Memory B cell (primary cell): ENCODE measurements around the gene RPUSD2.
A peak's percentile ranks its signal among the peaks of the same experiment; 100 is the strongest.

ENCODE experiments used
- ATAC-seq: fragments of 150-1000 bp; cut with Tn5 transposase; 2 replicates; pipeline ENCODE4 v1.10.0; 2021; ENCODE audit warnings: low read depth, mild to moderate bottlenecking, moderate library complexity
- DNase-seq, 2 donors: peaks; one replicate each; pipeline ENCODE4 v3.0.0; 2022; ENCODE audit warnings: low spot score in 2 of 2
- H3K27ac Mint-ChIP-seq: one replicate; pipeline ENCODE4 v1.8.0; 2022; ENCODE audit warnings: mild to moderate bottlenecking, moderate library complexity, mixed read lengths
- H3K27me3 Mint-ChIP-seq: one replicate; pipeline ENCODE4 v1.8.0; 2022; ENCODE audit warnings: mixed read lengths
- H3K36me3 Mint-ChIP-seq: one replicate; pipeline ENCODE4 v1.8.0; 2022; ENCODE audit warnings: mild to moderate bottlenecking, mixed read lengths
- H3K4me1 Mint-ChIP-seq: one replicate; pipeline ENCODE4 v1.8.0; 2022; ENCODE audit warnings: mixed read lengths
- H3K4me3 Mint-ChIP-seq: one replicate; pipeline ENCODE4 v1.8.0; 2022; ENCODE audit warnings: mild to moderate bottlenecking, moderate library complexity, mixed read lengths
- H3K9me3 Mint-ChIP-seq: one replicate; pipeline ENCODE4 v1.8.0; 2022; ENCODE audit warnings: mixed read lengths

Gene RPUSD2

GRCh38 chr15:40582726-40583246, 13.7 kb downstream of the RPUSD2 start:
- H3K27me3 Mint-ChIP-seq = peaks cover 2% of the 10 kb centered on the region
- no peak overlapping the region for H3K27ac Mint-ChIP-seq
- H3K9me3 Mint-ChIP-seq = no peaks in the 10 kb centered on the region
- H3K36me3 Mint-ChIP-seq = no peaks in the 10 kb centered on the region
- H3K4me1 Mint-ChIP-seq = no peaks in the 10 kb centered on the region
- H3K4me3 Mint-ChIP-seq = no peak overlapping the region
- DNase-seq = no peak
- ATAC-seq = no peak

DNA sequence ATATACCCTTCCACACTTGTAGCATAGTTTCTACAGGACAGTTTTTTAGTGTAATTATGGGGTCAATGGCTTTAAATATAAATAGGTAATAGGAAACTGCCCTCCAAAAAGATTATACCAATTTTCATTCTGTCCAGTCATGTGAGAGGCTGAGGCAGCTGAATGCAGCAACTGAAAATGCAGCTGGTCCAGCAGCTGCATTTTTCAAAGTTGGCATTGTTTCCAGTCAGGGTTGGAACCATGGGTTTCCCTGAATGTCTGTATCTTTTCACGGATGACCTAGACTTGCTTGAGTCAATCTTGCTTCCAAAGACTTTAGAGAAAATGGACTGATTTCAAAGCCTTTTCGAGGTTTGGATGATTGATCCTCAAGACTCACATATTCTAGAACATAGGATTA, 15.1 kb downstream of the RPUSD2 start:
- H3K9me3 Mint-ChIP-seq = no peaks in the 10 kb centered on the region
- no peak overlapping the region for H3K27ac Mint-ChIP-seq
- DNase-seq (no peak), ATAC-seq (no peak)
- no peaks in the 10 kb centered on the region for H3K4me1 Mint-ChIP-seq
- no peaks in the 10 kb centered on the region for H3K36me3 Mint-ChIP-seq
- H3K27me3 Mint-ChIP-seq = peaks cover 2% of the 10 kb centered on the region
- H3K4me3 Mint-ChIP-seq = no peak overlapping the region

DNA sequence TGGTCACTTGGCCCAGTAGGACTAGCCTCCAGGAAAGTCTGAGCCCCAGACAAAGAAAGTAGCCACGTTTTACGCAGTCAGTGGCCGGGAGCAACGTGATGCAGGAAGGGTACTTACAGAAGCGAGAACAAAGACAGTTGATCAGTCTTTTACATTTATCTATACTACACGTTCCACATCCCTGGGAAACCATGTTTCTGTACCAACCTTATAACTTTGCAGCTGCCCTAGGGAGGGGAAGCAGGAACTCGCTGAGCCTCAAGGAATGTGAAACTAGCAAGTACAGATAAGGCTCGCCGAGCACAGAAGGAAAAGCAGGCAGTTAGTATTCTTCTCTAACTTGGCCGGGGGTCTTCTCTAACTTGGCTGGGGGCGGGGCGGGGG, 21.6 kb downstream of the RPUSD2 start:
- ATAC-seq = no peak
- H3K4me1 Mint-ChIP-seq = peaks cover 12% of the 10 kb centered on the region
- H3K27me3 Mint-ChIP-seq = peaks cover 2% of the 10 kb centered on the region
- DNase-seq = no peak
- peak overlapping the region; percentile 85 for H3K4me3 Mint-ChIP-seq
- no peak overlapping the region for H3K27ac Mint-ChIP-seq
- H3K36me3 Mint-ChIP-seq = no peaks in the 10 kb centered on the region
- no peaks in the 10 kb centered on the region for H3K9me3 Mint-ChIP-seq

DNA sequence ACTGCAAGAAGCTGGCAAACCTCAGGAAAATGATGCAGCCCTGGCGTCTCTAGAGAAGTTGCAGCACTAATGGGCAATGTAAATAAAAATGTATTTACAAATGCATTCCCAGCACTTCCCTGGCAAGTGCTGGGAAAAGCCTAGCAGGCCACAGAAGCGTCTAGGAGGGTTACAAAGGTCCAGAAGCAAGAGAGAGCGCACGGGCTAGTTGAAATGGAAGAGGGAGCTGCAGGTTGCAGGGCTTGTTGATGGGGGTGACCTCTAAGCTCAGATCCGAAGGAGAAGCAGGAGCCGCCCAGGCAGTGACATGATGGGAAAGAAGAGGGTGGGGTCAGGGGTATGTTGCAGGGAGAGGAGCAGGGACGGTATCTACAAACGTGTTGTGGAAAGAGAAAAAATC, 22.3 kb downstream of the RPUSD2 start:
- Mint-ChIP-seq H3K27ac (no peak overlapping the region), H3K27me3 (peaks cover 2% of the 10 kb centered on the region), H3K36me3 (no peaks in the 10 kb centered on the region), H3K9me3 (no peaks in the 10 kb centered on the region), H3K4me1 (peaks cover 12% of the 10 kb centered on the region), H3K4me3 (no peak overlapping the region)
- DNase-seq = no peak
- no peak for ATAC-seq

DNA sequence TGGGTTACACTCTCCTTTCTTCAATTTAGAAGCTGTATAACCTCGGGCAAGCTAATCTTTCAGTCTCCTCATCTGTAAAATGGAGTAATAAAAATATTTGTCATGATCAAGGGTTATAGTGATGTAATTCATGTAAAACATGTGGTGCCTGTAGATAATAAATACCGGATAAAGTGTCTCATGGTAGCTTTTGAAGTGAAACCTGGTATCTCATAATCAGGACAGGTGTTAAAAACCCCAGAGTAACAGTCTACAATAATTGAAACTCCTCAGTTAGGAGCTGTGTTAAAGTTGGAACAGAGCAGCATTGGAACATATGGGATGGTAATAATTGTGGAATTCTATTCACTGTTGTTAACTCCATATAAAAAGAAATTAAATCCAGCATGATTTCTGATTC, 24.1 kb downstream of the RPUSD2 start:
- H3K9me3 Mint-ChIP-seq = no peaks in the 10 kb centered on the region
- H3K27me3 Mint-ChIP-seq = peaks cover 2% of the 10 kb centered on the region
- peak overlapping the region; percentile 19 for H3K27ac Mint-ChIP-seq
- no peaks in the 10 kb centered on the region for H3K36me3 Mint-ChIP-seq
- H3K4me3 Mint-ChIP-seq = no peak overlapping the region
- ATAC-seq = no peak
- peaks cover 12% of the 10 kb centered on the region for H3K4me1 Mint-ChIP-seq
- no peak for DNase-seq

- Mint-ChIP-seq H3K36me3 (no peaks in the 10 kb centered on the region), H3K4me3 (peak within 1 kb of the TSS; percentile 98), H3K4me1 (peaks cover 12% of the 10 kb centered on the region)
Measured at GRCh38 chr15:40593588-40594428, 24.7 kb downstream of the RPUSD2 start, which contains the start of gene KNL1. KNL1 (plus strand) TSS chr15:40594249; CDS start chr15:40602932, 8,683 bp downstream.

GRCh38 chr15:40594429-40594836, 25.3 kb downstream of the RPUSD2 start:
- H3K27ac Mint-ChIP-seq = peak overlapping the region; percentile 99
- no peaks in the 10 kb centered on the region for H3K36me3 Mint-ChIP-seq
- H3K4me3 Mint-ChIP-seq = peak overlapping the region; percentile 98
- DNase-seq (no peak), ATAC-seq (peak; percentile 41)
- peaks cover 2% of the 10 kb centered on the region for H3K27me3 Mint-ChIP-seq
- H3K4me1 Mint-ChIP-seq = peaks cover 12% of the 10 kb centered on the region
- no peaks in the 10 kb centered on the region for H3K9me3 Mint-ChIP-seq

More at GRCh38 chr15:40593588-40594428, 24.7 kb downstream of the RPUSD2 start, which contains the start of gene KNL1:
- no peaks in the 10 kb centered on the region for H3K9me3 Mint-ChIP-seq
- H3K27ac Mint-ChIP-seq = peak within 1 kb of the TSS; percentile 99
- peak; percentile 86 to 89 for DNase-seq
- ATAC-seq = peak; percentile 81
- peaks cover 2% of the 10 kb centered on the region for H3K27me3 Mint-ChIP-seq

GRCh38 chr15:40595219-40595618, 26.1 kb downstream of the RPUSD2 start:
- Mint-ChIP-seq H3K36me3 (no peaks in the 10 kb centered on the region), H3K4me1 (peaks cover 9% of the 10 kb centered on the region), H3K9me3 (no peaks in the 10 kb centered on the region), H3K27ac (no peak overlapping the region), H3K27me3 (peaks cover 2% of the 10 kb centered on the region), H3K4me3 (peak overlapping the region; percentile 98)
- no peak for DNase-seq
- ATAC-seq = no peak

DNA sequence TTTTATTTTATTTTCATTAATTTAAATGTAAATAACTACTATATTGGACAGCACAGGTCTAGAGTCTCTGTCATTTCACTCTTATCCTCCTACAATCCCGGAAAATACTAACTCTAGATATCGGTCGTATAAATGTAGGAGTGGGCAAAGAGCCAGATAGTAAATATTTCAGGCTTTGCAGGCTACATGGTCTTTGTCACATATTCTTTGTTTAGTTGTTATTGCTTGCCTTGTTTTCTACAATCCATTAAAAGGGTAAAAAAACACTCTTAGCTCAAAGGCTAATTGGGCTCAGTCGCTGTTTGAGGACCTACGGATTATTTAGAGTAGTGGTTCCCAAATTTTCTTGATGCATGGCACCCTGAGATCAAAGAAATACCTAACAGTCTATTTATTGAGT, 26.7 kb downstream of the RPUSD2 start:
- ATAC-seq = no peak
- no peaks in the 10 kb centered on the region for H3K9me3 Mint-ChIP-seq
- peaks cover 2% of the 10 kb centered on the region for H3K27me3 Mint-ChIP-seq
- no peak for DNase-seq
- H3K4me3 Mint-ChIP-seq = no peak overlapping the region
- no peak overlapping the region for H3K27ac Mint-ChIP-seq
- H3K36me3 Mint-ChIP-seq = no peaks in the 10 kb centered on the region
- H3K4me1 Mint-ChIP-seq = peaks cover 9% of the 10 kb centered on the region

DNA sequence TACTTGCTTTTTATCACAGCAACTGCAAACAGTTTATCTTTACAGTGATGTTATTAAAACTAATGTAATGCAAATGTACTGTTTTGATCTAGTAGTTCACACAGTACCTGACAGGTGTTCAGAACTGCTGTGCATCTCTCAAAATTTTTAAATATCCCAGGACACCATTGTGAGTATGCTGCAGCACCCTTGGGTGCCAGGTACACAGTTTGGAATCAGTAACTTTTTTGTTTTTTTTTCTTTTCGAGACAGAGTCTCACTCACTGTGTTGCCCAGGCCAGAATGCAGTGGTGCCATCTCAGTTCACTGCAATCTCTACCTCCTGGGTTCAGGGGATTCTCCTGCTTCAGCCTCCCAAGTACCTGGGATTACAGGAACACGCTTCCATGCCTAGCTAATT, 27.9 kb downstream of the RPUSD2 start:
- Mint-ChIP-seq H3K27ac (no peak overlapping the region), H3K36me3 (no peaks in the 10 kb centered on the region), H3K9me3 (no peaks in the 10 kb centered on the region), H3K4me3 (no peak overlapping the region), H3K4me1 (peaks cover 9% of the 10 kb centered on the region), H3K27me3 (peaks cover 2% of the 10 kb centered on the region)
- no peak for DNase-seq
- ATAC-seq = no peak

DNA sequence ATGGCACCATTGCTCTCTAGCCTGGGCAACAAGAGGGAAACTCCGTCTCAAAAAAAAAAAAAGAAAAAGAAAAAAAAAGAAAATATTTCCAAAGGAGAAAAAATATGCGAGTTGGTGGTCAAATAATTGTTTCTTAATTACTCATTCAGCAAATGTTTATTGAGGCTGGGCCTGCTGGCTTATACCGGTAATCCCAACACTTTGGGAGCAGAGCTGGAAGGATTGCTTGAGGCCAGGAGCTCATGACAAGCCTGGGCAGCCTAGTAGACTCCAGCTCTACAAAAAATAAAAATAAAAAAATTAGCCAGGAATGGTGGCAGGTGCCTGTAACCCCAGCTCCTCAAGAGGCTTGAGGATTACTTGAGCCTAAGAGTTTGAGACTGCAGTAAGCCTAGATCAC, 29.0 kb downstream of the RPUSD2 start:
- no peaks in the 10 kb centered on the region for H3K9me3 Mint-ChIP-seq
- no peak overlapping the region for H3K4me3 Mint-ChIP-seq
- H3K36me3 Mint-ChIP-seq = no peaks in the 10 kb centered on the region
- ATAC-seq (no peak), DNase-seq (no peak)
- no peak overlapping the region for H3K27ac Mint-ChIP-seq
- peaks cover 7% of the 10 kb centered on the region for H3K4me1 Mint-ChIP-seq
- peaks cover 2% of the 10 kb centered on the region for H3K27me3 Mint-ChIP-seq

- Mint-ChIP-seq H3K9me3 (no peaks in the 10 kb centered on the region), H3K27me3 (peaks cover 2% of the 10 kb centered on the region), H3K4me3 (no peak overlapping the region), H3K36me3 (no peaks in the 10 kb centered on the region), H3K27ac (no peak overlapping the region), H3K4me1 (peaks cover 7% of the 10 kb centered on the region)
- no peak for DNase-seq
- no peak for ATAC-seq
Measured at GRCh38 chr15:40598672-40599071, 29.6 kb downstream of the RPUSD2 start.

GRCh38 chr15:40600956-40601355, 31.9 kb downstream of the RPUSD2 start:
- no peaks in the 10 kb centered on the region for H3K4me1 Mint-ChIP-seq
- H3K4me3 Mint-ChIP-seq = no peak overlapping the region
- ATAC-seq = no peak
- H3K27ac Mint-ChIP-seq = no peak overlapping the region
- H3K9me3 Mint-ChIP-seq = no peaks in the 10 kb centered on the region
- no peaks in the 10 kb centered on the region for H3K36me3 Mint-ChIP-seq
- no peaks in the 10 kb centered on the region for H3K27me3 Mint-ChIP-seq
- DNase-seq = no peak

DNA sequence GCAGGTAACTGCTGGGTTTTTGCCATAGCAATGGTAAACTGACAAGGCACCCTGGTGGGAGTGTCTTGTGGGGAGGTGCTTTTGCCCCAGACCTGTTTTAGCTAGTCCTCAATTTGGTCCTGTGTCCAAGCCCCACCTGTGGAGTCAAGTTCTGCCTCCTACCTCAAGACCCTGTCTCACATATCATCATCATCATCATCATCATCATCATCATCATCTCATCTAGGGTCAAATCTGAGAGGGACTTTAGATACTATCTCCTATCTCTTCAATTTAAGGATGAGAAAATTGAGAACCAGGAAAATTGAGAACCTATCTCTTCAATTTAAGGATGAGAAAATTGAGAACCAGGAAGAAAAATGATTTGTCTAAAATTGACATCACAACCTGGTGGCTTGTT, 34.8 kb downstream of the RPUSD2 start:
- no peaks in the 10 kb centered on the region for H3K27me3 Mint-ChIP-seq
- no peak overlapping the region for H3K27ac Mint-ChIP-seq
- H3K36me3 Mint-ChIP-seq = peaks cover 2% of the 10 kb centered on the region
- DNase-seq (no peak), ATAC-seq (no peak)
- no peaks in the 10 kb centered on the region for H3K9me3 Mint-ChIP-seq
- H3K4me1 Mint-ChIP-seq = no peaks in the 10 kb centered on the region
- H3K4me3 Mint-ChIP-seq = no peak overlapping the region

DNA sequence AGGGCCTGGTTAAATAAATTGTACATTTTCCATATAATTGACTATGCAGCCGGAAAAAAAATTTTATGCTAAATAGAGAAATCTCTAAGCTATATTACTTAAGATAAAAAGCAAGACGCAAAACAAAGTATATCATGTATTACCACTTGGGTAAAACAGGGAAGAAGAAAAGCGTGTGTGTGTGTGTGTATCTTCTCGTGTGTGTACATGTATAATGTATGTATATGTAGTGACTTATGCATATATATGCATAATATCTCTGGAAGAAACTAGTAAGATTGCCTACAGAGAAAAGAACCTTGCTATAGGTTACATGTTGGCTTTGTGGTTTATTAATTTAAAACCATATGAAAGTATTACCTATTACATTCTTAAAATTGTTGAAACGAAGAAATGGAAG, 44.0 kb downstream of the RPUSD2 start:
- no peaks in the 10 kb centered on the region for H3K36me3 Mint-ChIP-seq
- no peaks in the 10 kb centered on the region for H3K27me3 Mint-ChIP-seq
- no peak overlapping the region for H3K27ac Mint-ChIP-seq
- H3K9me3 Mint-ChIP-seq = no peaks in the 10 kb centered on the region
- H3K4me3 Mint-ChIP-seq = no peak overlapping the region
- DNase-seq (no peak), ATAC-seq (no peak)
- peaks cover 2% of the 10 kb centered on the region for H3K4me1 Mint-ChIP-seq
